ENCODE measurements around the gene LCE1A.

The LCE1A gene

GRCh38 chr1:152870831-152871730 lies 43.8 kb downstream of the LCE1A start:
- DNase-seq: peak; percentile 22

GRCh38 chr1:152871731-152872126 lies 44.5 kb downstream of the LCE1A start:
- no peak for DNase-seq

- DNase-seq: no peak
Observed at GRCh38 chr1:152873495-152873894, 46.2 kb downstream of the LCE1A start.

GRCh38 chr1:152876827-152877226 lies 49.6 kb downstream of the LCE1A start:
- DNase-seq: no peak
